WTC11 (cell line): ENCODE results near the gene CACNA2D4. TPM values are rescaled to one million over a fixed set of nuclear protein-coding genes. Genes with fewer than 3 reads are reported as not detected.
A peak's percentile ranks its signal among the peaks of the same experiment; 100 is the strongest.

ENCODE experiments used
- ATAC-seq: fragments of 200-7000 bp; cut with Tn5 transposase; 2 replicates; pipeline ENCODE4 v1.10.0; 2021; ENCODE audit warnings: mild to moderate bottlenecking, moderate library complexity
- CTCF ChIA-PET: fragments of 300-600 bp; sonication (Branson Sonifier 250); formaldehyde crosslinking; loops from one replicate; lab custom pipeline; 2021; ENCODE audit warnings: antibody characterized with exemption; lab: Charles Lee
- POLR2A ChIA-PET: fragments of 350-600 bp; sonication (Branson Sonifier 250); formaldehyde crosslinking; loops from one replicate; lab custom pipeline; 2021; ENCODE audit warnings: antibody characterized with exemption; lab: Charles Lee
- DNase-seq: peaks from one replicate; pipeline ENCODE4 v3.0.0; 2021; ENCODE audit warnings: low spot score
- H3K27ac Mint-ChIP-seq: 2 replicates; pipeline ENCODE4 v1.8.0; 2021; ENCODE audit warnings: mixed read lengths
- H3K27me3 Mint-ChIP-seq: 2 replicates; pipeline ENCODE4 v1.8.0; 2021; ENCODE audit warnings: low read depth, mild to moderate bottlenecking, moderate library complexity, mixed read lengths
- H3K36me3 Mint-ChIP-seq: 2 replicates; pipeline ENCODE4 v1.8.0; 2021; ENCODE audit warnings: mixed read lengths
- H3K4me1 Mint-ChIP-seq: 2 replicates; pipeline ENCODE4 v1.8.0; 2022; ENCODE audit warnings: mixed read lengths
- H3K4me3 Mint-ChIP-seq: 2 replicates; pipeline ENCODE4 v1.8.0; 2021; ENCODE audit warnings: mild to moderate bottlenecking, moderate library complexity, mixed read lengths
- H3K9me3 Mint-ChIP-seq: 2 replicates; pipeline ENCODE4 v1.8.0; 2021; ENCODE audit warnings: mixed read lengths
- ATF3 ChIP-seq: sonication (generic); formaldehyde crosslinking; conservative IDR thresholded peaks from 2 replicates; pipeline ENCODE4 v1.8.1; 2022; ENCODE audit warnings: mild to moderate bottlenecking, missing genetic modification reagents
- CBFB ChIP-seq: sonication (generic); formaldehyde crosslinking; IDR thresholded peaks from 2 replicates; pipeline ENCODE4 v1.8.1; 2022; ENCODE audit warnings: mild to moderate bottlenecking, low read depth, missing genetic modification reagents
- CREB1 ChIP-seq: sonication (generic); formaldehyde crosslinking; IDR thresholded peaks from 2 replicates; pipeline ENCODE4 v1.8.0; 2023; ENCODE audit warnings: mild to moderate bottlenecking, missing genetic modification reagents
- CTCF ChIP-seq: fragments of 200-600 bp; IDR thresholded peaks from 2 replicates; pipeline ENCODE4 v1.8.0; 2022; ENCODE audit warnings: antibody characterized with exemption
- ESRRA ChIP-seq: sonication (generic); formaldehyde crosslinking; IDR thresholded peaks from 2 replicates; pipeline ENCODE4 v1.8.1; 2022; ENCODE audit warnings: mild to moderate bottlenecking, missing genetic modification reagents, borderline replicate concordance
- ETV6 ChIP-seq: sonication (generic); formaldehyde crosslinking; IDR thresholded peaks from 2 replicates; pipeline ENCODE4 v1.8.1; 2022; ENCODE audit warnings: mild to moderate bottlenecking, missing genetic modification reagents
- FOXK1 ChIP-seq: sonication (generic); formaldehyde crosslinking; IDR thresholded peaks from 2 replicates; pipeline ENCODE4 v1.8.0; 2022; ENCODE audit warnings: mild to moderate bottlenecking, moderate library complexity, missing genetic modification reagents
- GTF2I ChIP-seq: fragments of 250-450 bp; sonication (Bioruptor Pico); conservative IDR thresholded peaks from 2 replicates; pipeline ENCODE4 v1.4.0; 2021; ENCODE audit warnings: mild to moderate bottlenecking
- JUN ChIP-seq: sonication (generic); formaldehyde crosslinking; IDR thresholded peaks from 2 replicates; pipeline ENCODE4 v1.8.0; 2023; ENCODE audit warnings: mild to moderate bottlenecking, missing genetic modification reagents
- KAT7 ChIP-seq: sonication (generic); formaldehyde crosslinking; IDR thresholded peaks from 2 replicates; pipeline ENCODE4 v1.8.1; 2023; ENCODE audit warnings: missing genetic modification reagents, mild to moderate bottlenecking, borderline replicate concordance
- MYBL2 ChIP-seq: sonication (generic); formaldehyde crosslinking; IDR thresholded peaks from 2 replicates; pipeline ENCODE4 v1.8.1; 2023; ENCODE audit warnings: mild to moderate bottlenecking, moderate library complexity, missing genetic modification reagents
- PRRX2 ChIP-seq: fragments of 250-450 bp; sonication (Bioruptor Pico); IDR thresholded peaks from 2 replicates; pipeline ENCODE4 v1.8.0; 2021; ENCODE audit warnings: mild to moderate bottlenecking
- SMAD4 ChIP-seq: sonication (generic); formaldehyde crosslinking; IDR thresholded peaks from 2 replicates; pipeline ENCODE4 v1.8.0; 2022; ENCODE audit warnings: mild to moderate bottlenecking, missing genetic modification reagents
- ZMAT4 ChIP-seq: fragments of 250-450 bp; sonication (Bioruptor Pico); IDR thresholded peaks from 2 replicates; pipeline ENCODE4 v1.9.0; 2021; ENCODE audit warnings: mild to moderate bottlenecking
- ZNF232 ChIP-seq: sonication (generic); formaldehyde crosslinking; IDR thresholded peaks from 2 replicates; pipeline ENCODE4 v1.8.0; 2022; ENCODE audit warnings: mild to moderate bottlenecking, missing genetic modification reagents
- ZNF281 ChIP-seq: sonication (generic); formaldehyde crosslinking; IDR thresholded peaks from 2 replicates; pipeline ENCODE4 v1.8.0; 2023; ENCODE audit warnings: mild to moderate bottlenecking, missing genetic modification reagents
- ZNF317 ChIP-seq: sonication (generic); formaldehyde crosslinking; IDR thresholded peaks from 2 replicates; pipeline ENCODE4 v1.8.1; 2023; ENCODE audit warnings: low read depth, mild to moderate bottlenecking, moderate library complexity, missing genetic modification reagents, borderline replicate concordance
- ZNF416 ChIP-seq: fragments of 250-450 bp; sonication (Bioruptor Pico); IDR thresholded peaks from 2 replicates; pipeline ENCODE4 v1.9.0; 2021; ENCODE audit warnings: mild to moderate bottlenecking, inconsistent platforms
- total RNA-seq: library from RNA; stranded (reverse); gene quantifications from 3 replicates; pipeline ENCODE4 v1.2.3, GENCODE V29; 2021
- TF ChIP-seq, protein P1 (sequence below): fragments of 250-450 bp; sonication (Bioruptor Pico); conservative IDR thresholded peaks from 2 replicates; pipeline ENCODE4 v1.9.0; 2021; ENCODE audit warnings: mild to moderate bottlenecking

The CACNA2D4 gene
- total RNA-seq, 1 experiment from 2014 or later, result 0.04 TPM

GRCh38 chr12:1792406-1792805, 126.0 kb downstream of the CACNA2D4 start:
- Mint-ChIP-seq H3K27me3 (no peaks in the 10 kb centered on the region), H3K36me3 (peaks cover 3% of the 10 kb centered on the region), H3K4me1 (peaks cover 36% of the 10 kb centered on the region), H3K9me3 (no peaks in the 10 kb centered on the region), H3K4me3 (no peak overlapping the region), H3K27ac (no peak overlapping the region)
- DNase-seq (no peak), ATAC-seq (no peak)
- CTCF ChIA-PET, result interaction anchor here (1.3 to 7.0 kb wide), 6 partner anchors 9 to 162 kb away, joined by 3 to 154 read pairs (median 60); partner anchors contain the start of gene WNT5B
- TF ChIP-seq GTF2I (CRISPR knock-in tag), result no peak
- TF ChIP-seq ZNF232 (CRISPR knock-in tag), result no peak
- no peak for TF ChIP-seq FOXK1
- no peak for TF ChIP-seq ZMAT4
- TF ChIP-seq CREB1 (CRISPR knock-in tag), result no peak
- TF ChIP-seq PRRX2 (CRISPR knock-in tag), result no peak
- TF ChIP-seq ATF3, result no peak
- no peak for TF ChIP-seq CBFB (CRISPR knock-in tag)
- no peak for TF ChIP-seq ZNF317 (CRISPR knock-in tag)
- no peak for TF ChIP-seq ZNF281
- no peak for TF ChIP-seq MYBL2 (CRISPR knock-in tag)
- no peak for TF ChIP-seq KAT7 (CRISPR knock-in tag)
- TF ChIP-seq ZNF416 (CRISPR knock-in tag), result no peak
- no peak for TF ChIP-seq JUN
- TF ChIP-seq ETV6 (CRISPR knock-in tag), result no peak
- TF ChIP-seq SMAD4 (CRISPR knock-in tag), result no peak
- no peak for TF ChIP-seq ESRRA
- TF ChIP-seq, all 79 proteins: peak for 0
- POLR2A ChIA-PET, result no interaction called here

DNA sequence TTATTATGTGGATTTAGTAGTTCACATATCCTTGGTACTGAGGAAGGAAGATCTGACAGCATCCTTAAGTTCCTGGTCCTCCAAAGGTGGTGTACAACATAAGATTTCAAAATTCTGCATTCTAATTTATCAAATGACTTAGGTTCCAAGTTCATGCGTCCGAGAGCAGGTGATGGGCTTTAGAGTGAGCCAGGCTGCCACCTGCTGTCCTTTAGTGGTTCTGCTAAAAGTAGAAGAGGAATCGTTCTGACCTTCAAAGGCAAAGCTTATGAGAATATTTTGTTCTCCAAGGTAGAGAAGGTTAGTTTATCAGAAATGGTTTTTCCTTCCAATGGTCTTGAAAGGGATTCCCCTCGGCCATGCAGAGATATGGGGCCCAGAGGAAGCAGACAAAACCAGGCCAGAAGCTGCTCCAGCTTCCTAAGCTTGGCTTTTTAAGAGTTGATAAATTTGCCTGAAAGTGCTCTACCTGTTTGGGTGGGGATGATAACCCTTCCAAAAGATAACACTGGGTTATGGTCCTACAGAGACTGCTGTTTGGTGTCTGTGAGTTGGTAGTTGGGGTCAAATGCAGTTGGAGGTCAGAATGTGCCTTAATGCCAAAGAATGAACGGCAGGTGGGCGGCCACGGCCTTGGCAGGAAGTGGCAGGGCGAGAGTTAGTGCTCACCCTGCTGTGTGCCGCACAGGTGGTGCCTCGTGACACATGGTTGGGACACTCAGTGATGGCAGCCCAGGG, 127.2 kb downstream of the CACNA2D4 start:
- H3K9me3 Mint-ChIP-seq, result no peaks in the 10 kb centered on the region
- H3K36me3 Mint-ChIP-seq, result peaks cover 6% of the 10 kb centered on the region
- no peaks in the 10 kb centered on the region for H3K27me3 Mint-ChIP-seq
- no peak overlapping the region for H3K27ac Mint-ChIP-seq
- ChIA-PET POLR2A (interaction anchor here (0.6 to 1.6 kb wide), 4 partner anchors 100 to 138 kb away, joined by 3 to 8 read pairs (median 4); partner anchors contain the start of gene ADIPOR2), CTCF (interaction anchor here (0.6 to 7.0 kb wide), 45 partner anchors 9 to 673 kb away, joined by 3 to 154 read pairs (median 4); partner anchors contain the start of genes ADIPOR2, CACNA2D4 and WNT5B)
- no peak overlapping the region for H3K4me3 Mint-ChIP-seq
- peak; percentile 13 for ATAC-seq
- DNase-seq, result peak; percentile 61
- TF ChIP-seq, protein P1, sequence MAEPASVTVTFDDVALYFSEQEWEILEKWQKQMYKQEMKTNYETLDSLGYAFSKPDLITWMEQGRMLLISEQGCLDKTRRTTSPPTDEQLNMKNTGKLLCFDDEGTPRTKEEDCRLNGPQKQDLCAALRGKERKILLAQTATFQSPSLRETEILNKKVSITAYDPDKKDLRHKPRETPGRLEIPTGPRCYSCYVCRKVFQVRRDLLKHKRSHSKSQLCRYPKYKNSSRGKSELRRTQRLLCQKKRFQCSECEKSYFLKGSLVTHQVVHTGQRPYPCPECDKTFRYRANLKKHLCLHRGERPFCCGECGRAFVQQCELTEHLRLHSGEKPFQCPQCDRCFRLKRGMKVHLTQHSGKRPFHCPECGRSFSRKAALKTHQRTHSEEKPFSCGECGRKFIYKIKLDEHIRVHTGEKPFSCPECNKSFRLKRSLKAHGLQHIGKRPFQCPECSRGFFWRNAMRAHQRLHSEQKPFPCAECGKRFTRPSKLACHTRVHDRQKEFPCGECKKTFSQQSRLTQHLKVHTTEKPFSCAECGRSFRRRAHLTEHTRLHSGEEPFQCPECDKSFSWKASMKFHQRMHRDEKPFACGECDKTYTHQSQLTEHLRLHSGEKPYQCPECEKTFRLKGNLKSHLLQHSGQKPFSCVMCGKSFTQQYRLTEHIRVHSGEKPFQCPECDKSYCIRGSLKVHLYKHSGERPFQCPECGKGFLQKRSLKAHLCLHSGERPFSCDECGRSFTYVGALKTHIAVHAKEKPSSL (CRISPR knock-in tag), result no peak
- peak; percentile 26; the same call in 1 of the 2 replicates for TF ChIP-seq CTCF
- peaks cover 36% of the 10 kb centered on the region for H3K4me1 Mint-ChIP-seq
